HS-5 (cell line): Measurements from ENCODE around the gene WDFY4.

Experiments
- DNase-seq: peaks from one replicate; pipeline ENCODE4 v3.0.0-alpha.2; 2012; ENCODE audit warnings: low read depth

Gene WDFY4

DNA sequence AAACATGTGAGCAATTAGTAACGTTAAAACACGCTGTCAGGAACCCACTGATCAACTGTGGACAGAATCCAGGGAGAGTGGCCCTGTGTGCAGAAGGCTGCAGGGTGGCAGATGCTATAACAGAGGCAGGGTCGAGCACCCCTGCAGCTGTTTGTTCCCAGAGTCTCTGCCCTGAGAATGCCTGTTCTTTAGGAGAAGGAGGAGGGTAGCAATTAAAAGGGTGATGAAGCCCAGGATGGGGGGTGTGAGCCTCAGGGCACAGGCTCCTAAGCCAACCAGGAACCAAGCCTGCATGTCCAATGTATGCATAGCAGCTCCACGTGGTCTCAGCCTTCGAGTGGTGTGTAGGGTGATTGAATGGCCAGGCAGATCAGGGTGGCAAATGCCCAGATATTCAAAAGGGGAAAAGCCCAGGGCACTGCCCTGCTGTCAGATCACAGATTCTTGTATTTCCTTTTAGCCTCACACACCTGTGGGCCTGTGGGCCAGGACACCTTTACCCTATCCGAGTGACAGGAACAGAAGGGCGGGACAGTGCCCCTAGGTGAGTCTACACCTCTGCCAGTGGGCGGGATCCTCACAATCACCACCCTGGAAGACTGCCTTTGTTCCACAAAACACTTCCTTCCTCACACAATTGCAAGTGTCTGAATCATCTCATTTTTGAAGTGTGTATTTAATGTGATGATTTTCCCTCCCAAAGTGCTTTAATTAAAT lies 7.3 kb downstream of the WDFY4 start:
- no peak for DNase-seq

DNA sequence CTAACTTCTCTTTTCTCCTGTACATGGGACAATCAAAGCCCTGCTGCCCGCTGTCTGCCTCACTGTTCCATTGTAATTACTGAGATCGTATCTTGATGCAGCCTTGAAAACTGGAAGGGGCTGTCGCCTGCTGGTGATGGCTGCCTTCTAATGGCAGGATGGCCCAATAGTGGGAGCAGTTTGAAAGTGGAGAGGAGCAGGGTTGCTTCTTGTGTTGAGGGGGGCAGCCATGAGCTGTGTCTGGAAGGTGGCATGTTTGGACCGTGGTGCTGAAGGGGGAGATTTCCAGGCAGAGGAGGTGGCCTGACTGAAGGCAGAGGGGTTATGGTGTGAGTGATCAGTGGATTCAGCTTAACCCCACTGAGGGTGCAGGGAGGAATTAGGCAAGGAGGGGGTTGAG lies 8.1 kb downstream of the WDFY4 start:
- DNase-seq = no peak

DNA sequence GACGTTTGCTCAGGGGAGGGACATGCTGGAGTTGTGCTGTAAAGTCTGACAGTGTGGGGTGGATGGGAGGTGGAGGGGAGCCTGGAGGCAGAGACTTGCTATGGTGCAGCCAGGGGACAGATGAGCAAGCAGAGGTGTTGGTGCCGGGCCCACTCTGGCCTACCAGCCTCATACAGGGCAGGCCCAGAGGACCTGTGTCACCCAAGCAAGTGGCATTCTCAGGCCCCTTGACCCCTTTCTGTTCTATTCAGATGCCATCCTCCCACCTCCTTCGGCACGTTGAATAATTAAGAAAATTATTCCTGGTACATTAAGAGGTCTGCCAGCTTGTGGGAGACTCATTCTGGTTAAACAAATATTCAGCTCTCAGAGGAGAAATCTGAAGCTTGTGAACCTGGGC lies 8.5 kb downstream of the WDFY4 start:
- DNase-seq = no peak

DNA sequence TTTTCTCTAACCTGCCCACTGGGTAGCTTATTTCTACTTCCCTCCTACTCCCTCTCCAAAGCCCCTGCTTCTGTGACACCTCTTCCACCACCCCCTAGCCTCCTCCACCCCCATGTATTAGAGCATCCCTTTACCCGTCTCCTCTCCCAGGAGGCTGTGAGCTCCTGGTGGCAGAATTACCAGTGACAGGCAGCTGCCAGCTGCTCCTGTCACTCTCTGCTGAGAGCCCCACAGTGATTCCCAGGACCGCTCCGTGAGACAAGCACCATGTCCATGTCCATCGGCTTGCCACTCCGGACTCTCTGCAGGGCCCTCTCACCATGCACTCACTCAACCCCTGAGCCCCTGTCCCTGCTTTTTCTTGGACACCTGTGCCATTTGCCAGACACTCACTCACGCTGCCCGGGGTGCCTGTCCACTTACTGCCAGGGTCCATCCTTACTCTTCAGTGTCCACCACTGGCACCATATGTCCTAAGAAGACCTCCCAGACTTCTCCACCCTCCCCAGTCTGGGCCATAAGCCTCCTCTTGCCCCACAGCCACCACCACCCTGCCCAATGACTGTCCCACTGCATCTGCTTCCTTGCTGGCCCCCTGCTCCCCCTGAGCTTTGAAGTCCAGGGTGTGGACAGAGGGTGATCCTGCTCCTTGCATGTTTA lies 9.8 kb downstream of the WDFY4 start:
- no peak for DNase-seq

DNA sequence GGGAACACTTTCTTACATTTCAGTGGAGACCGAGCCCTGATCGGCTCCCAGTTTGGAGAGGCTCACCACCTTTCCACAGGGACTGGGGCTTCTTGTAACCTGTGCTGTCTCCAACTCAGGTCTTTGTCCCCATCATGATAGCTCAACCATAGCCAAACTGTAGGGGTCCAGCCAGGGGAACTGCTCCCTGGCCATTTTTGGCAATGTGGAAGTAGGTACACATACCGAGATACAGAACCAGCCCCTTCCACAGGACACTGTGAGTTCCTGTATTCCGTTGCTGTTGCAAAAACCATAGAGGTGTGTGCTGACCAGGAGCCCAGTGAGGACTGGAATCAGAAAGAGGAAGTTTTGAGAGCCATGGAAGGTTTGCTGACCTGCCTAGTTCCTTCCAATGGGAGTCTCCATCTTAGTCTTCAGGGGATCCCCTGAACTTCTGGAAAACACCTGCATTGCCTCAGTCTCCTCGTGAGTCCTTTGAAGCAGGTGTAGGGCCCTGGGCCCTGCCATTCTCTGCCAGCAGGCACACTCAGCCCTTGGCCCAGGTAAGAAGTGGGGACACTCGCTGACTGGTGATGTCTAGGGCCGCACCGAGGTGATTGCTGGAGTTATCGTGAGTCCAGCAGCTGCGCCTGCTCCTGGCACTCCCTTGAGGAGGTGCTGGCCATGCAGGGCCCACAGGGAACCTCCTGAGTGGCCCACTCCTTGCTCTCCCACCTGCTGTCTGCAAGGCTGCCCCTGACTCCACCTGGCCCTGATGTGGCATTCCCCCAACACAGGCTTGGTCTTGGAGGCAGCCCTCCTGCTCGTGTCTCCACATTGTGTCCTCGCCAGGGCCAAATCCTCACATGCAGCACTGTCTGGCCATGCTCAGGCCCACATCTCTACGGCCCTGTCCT lies 11.2 kb downstream of the WDFY4 start:
- no peak for DNase-seq

DNA sequence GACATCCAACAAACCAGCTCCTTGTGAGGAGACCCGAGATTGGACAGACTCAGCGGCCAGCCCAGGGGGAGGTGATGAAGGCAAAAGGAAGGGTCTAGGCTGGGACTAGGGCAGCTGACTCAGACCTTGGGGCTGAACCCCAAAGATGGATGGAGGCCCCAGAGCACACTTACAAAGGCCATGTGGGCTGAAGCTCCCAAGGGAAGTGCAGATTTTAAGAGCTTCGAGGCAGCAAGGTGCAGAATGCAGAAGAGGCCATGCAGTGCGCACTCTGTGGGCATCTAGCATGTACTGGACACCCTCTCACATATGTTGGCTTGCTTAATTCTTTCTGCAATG lies 11.8 kb downstream of the WDFY4 start:
- no peak for DNase-seq

DNA sequence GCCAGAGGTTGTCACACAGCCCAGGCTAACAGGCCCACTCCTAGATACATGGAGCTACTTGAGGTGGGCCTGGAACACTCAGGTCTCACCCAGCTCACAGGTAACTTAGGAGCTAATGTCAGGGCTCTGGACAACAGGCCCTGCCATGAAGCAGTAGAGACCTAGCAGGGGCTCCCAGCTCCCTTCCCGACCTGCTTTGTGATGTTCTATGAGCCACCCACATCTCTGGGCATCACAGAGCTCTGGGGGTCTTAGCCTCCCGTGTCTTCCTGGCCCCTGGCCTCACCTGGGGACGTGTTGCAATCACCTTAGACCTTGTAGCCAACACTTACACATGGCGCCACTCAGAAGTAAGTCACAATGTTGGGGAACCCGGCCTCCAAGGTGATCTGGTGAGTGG lies 12.4 kb downstream of the WDFY4 start:
- no peak for DNase-seq

DNA sequence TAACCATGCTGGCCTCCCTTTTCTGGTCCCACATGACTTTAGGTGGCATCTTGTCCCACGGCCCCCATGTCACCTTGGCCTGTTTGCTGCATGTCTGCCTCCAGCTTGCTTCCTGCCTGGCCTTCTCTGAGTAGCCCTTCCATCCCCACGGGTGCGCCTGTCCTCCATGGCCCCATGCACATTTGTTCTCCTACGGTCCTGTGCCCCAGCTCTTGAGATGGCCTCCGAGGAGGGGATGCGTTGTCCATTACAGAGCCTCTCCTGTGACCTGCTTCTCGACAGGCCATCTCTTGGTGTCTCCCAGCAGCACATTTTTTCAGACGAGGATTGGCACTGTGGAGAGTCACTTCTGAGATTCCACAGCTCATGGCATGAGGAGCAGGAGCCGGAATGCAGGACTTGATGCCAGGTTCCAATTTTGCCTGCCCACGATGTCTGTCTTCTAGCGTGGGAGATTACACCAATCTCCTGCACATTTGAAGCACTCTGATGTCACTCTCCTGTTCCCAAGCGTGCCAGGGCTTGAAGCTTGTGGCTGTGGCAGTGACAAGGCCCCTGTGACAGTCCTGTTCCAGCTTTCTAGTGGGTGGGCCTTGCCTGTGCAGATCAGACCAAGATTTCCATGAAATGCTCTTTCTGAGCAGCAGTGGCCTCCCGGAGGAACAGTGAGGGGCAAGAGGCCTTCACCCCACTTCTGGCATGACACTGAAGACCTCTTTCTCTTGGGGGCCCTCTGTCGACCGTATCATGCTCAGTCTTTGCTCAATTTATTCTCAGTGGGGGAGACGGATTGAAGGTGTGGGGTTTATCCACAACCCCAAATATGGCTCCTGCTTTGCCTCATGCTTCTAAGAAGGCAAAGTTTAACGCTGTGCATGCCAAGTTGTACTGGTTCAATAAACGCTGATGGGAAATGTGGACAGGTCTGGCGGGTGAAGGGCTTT lies 13.4 kb downstream of the WDFY4 start:
- DNase-seq = no peak

DNA sequence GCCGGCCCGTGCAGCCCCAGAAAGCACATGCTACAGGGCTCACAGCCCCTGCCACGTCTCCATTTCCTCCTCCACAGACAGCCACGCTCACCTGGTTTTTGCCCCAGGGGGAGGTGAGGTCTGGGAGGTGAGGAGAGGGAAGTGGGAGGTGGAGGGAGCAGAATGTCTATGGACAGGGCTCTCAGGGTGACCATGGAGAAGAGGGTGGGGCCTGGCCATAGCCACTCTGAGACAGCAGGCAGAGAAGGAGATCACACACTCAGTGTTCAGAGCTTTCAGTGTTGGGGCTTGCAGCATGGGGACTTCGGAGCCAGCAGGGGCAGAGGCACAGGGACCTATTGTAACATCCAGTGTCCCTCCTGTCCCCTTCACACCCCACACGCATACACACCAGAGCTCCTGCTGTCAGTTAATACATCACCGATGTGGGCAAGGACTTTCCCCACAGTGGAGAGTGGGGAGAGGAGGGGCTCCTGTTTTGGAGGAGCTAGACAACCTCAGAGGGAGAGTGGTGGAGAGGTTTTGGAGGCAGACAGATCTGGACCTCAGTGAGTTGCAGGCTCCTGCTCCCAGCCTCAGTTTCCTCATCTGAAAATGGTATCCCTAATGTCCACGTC lies 14.4 kb downstream of the WDFY4 start:
- DNase-seq = no peak

DNA sequence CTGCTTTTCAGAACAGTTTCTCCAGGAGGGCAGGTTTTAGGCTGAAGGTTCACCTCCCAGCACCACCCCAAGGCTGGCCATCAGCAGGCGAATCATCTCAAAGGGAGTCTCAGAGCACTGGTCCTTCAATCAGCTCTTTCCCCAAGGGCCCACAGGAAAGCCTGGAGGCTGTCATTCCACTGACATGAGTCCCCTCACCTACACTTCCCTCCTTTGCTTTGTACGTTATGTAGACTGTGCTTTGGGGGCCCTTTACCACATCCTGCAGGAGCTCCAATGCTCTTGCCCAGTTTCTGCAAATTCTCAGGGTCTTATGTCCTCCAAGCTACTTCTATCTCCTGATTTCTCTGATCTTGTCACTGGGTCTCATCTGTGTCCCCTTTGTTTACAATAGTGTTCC lies 15.4 kb downstream of the WDFY4 start:
- DNase-seq = no peak

DNA sequence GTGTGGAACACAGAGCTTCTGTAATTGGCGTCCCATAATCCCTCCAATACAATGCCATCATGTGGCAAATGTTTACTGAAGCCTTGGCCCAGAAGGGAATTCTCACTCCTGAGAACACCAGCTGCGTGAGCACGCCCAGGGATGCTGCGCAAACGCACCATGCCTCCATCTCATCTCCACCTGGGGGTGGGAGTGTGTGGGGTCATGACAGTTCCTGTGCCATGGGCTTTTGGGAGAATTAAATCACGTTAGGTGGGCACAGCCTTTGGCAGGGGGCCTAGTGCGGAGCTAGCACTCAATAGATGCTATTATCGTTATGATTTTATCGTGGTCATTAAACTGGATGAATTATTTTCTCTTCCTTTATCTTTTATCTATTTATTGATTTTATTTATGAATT lies 15.8 kb downstream of the WDFY4 start:
- no peak for DNase-seq

DNA sequence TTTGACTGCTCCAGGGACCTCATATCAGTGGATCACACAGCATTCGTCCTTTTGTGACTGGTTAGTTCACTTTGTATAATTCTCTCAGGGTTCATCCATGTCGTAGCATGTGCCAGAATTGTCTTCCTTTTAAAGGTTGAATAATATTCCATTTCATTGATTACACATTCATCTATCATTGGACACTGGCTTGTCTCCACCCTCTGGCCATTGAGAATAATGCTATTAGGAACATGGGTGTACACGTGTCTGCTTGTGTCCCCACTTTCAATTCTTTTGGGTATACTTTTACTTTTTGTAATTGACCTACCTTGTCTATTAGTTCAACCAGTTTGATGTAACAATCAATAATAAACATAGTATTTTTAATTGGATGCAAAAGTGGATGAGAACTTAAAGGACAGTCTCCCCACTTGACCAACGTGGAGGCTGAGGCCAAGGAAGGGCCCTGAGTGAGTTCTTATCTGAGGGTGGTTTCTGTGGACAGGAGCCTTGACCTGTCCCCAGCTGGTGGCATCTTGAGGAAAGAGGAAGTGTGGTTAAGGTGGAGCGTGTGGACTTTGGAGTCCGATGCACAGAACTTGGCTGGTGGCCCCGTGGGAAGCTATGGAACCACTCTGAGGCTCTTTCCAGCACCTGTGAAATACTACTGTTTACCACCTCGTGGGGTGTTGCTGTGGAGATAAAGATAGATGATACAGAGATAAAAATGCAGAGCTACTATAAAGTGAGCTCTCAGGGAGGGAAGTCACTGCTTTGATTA lies 16.6 kb downstream of the WDFY4 start:
- no peak for DNase-seq

DNA sequence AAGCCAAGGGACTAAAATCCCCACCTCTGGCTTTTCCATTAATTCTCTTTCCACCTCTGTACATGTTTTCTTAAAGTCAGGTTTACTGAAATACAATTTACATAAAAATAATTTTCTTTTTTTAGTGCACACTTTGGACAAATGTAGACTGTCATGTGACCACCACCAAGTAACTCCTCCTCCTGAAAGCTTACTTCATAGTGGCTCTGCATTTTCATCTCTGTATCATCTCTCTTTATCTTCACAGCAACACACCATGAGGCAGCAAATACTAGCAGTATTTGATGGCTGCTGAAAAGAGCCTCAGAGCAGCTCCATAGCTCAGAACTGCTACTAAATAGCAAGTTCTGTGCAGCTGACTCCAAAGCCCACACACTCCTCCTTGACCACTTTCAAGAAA lies 17.3 kb downstream of the WDFY4 start:
- DNase-seq = no peak

DNA sequence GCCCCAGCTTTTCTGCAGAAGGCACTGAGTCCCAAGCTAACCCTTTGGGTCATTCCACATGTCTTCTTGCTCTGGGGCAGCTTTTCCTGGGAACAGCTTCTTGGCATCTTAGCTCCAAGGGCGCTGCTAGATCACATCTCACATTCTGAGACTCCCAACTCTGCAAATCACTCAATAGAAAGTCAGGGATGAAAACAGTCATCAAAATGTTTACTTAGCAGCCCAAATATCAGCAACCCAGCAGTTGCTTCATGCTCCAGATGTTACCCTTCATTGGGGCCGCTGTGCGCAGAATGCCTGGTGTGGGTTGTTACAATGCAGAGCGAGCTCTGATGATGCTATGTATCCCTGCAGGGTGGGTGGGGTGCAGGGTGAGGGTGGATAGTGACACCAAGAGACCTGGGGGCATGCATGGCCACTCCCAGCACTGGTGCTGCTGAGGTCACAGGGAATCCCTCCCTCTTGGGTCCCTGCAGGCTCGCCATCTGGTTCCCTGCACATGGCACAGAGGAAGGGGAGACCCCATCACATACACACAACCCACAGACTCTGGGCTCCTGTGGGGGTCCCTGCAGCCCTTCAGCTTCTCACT lies 19.0 kb downstream of the WDFY4 start:
- no peak for DNase-seq

DNA sequence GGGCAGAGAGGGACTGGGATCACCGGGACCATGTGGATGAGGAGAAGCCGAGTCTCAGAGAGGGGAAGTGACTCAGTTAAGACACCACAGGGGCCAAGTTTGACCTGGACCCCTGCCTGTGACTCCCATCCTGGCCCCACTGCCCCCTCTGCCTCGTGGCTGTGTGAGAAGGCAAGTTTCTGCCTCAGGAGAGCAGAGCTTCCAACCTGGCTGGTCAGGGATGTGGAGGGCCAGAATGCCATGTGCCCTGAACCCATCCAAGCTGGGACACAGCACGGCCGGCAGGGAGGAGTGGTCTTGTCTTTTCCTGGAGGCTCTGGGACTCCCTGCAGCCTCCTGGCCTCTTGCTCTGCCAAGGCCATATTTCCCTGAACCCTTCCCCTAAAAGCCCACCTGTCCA lies 19.5 kb downstream of the WDFY4 start:
- DNase-seq = no peak

DNA sequence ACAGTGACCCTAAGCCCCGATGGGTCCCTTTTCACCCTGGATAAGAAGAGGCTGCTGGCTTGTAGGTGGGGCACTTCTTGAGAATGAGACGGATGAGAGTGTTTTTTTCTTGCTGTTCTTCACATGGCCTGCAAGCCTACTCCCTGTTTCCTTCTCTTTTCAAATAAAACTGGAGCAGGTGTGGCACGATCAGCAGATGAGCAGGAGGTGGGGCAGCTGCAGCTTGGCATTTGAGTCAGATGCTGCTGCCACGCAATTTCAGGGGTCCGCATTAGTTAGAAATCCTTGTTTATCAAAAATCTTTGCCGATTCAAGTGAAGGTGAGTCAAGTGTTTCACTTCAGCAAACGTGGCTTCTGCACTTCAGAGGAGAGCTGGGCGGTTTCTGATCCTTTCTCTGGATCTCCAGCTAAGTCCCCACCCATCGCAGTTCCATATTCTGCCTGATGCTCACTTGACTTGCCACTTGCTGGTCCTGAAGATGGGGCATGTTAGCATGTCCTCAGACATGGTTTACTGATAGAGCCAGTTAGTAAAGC lies 20.8 kb downstream of the WDFY4 start:
- DNase-seq = no peak

DNA sequence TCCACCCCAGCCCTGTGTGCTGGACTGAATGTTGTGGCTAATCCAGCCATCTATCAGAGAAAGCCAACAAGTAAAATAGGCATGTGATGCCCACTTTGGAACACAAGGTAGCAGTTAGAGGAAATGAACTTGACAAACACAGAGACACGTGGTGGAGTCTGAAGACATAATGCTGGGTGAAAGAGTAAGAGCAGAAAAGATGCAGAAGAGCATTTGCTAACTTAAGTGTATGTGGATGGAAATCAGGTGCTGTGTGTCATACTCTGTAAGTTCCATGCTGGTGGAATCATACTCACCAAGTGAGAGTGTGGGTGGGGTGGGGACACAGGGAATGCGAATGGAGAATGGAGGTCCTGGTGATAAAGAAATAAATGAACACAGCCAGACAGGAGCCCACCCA lies 22.8 kb downstream of the WDFY4 start:
- DNase-seq = no peak

DNA sequence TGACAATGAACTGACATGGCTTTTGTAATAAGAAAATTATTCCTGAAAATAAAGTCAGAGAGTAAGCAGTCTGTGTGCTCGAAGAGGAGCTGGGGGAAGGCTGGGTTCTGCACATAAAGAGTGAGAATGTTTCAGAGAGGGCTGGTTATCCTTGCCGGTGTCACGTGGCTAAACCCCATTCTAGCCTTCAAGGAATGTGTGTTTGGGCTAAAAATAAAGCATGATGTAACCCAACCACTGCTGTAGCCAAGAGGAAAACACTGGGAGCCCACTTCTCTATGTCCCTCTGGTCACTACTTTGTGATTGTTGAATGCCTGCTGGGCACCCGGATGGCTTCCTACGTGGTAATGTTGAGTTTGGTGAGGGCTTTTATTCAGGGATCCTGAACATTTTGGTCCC lies 23.5 kb downstream of the WDFY4 start:
- DNase-seq = no peak

DNA sequence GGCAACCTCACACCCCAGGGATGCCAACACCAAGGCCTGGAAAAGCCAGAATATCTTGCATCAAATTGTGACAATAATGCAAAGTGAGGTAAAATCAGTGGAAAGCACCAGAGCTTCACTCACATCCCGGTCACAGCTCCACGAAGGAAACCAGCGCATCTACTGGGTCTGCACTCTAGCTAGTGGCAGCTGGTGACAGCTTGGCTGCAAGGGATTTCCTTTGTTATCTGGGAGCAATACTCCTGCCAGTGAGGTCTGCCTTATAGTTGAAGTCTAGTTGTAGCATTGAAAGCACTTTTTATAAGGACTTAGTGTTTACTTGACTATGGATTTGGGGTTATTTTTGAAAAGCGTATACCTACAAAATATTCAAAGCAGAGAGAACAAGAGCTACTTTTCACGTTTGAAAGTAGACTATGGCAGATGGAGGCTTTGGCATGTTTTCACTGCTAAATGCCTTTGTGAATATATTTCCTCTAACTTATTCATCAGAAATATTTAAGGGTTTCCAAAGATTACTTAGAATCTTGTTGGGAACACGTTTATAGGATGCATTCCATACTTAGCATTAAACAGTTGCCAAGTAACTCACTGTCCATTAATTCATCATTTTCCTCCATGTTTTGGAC lies 26.1 kb downstream of the WDFY4 start:
- DNase-seq = no peak

DNA sequence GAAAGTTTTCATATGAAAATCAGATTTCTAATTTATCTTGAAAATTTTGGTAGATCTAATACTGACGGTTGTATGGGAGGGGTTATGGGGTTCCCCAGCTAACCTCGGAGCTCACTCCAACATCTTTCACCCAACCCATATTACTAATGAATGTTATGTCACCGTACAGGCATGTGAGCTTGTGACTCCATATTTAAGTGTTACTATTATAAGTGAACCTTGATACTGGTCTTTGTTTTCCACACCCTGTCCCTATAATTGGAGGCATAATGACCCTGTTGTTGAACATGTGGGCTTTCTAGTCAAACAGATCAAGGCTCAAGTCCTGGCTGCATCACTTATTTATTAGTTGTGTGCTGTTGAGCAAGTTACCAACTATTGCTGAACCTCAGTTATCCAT lies 27.2 kb downstream of the WDFY4 start:
- DNase-seq = no peak
